NCI-H526 treated with DMSO at 0.1 percent for 48 hours (cell line): ENCODE results near the gene ASPHD1.
A peak's percentile ranks its signal among the peaks of the same experiment; 100 is the strongest.

Experiments used
- DNase-seq: peaks from one replicate; lab custom pipeline; 2025; lab: John Stamatoyannopoulos, UW

ASPHD1 gene

DNA sequence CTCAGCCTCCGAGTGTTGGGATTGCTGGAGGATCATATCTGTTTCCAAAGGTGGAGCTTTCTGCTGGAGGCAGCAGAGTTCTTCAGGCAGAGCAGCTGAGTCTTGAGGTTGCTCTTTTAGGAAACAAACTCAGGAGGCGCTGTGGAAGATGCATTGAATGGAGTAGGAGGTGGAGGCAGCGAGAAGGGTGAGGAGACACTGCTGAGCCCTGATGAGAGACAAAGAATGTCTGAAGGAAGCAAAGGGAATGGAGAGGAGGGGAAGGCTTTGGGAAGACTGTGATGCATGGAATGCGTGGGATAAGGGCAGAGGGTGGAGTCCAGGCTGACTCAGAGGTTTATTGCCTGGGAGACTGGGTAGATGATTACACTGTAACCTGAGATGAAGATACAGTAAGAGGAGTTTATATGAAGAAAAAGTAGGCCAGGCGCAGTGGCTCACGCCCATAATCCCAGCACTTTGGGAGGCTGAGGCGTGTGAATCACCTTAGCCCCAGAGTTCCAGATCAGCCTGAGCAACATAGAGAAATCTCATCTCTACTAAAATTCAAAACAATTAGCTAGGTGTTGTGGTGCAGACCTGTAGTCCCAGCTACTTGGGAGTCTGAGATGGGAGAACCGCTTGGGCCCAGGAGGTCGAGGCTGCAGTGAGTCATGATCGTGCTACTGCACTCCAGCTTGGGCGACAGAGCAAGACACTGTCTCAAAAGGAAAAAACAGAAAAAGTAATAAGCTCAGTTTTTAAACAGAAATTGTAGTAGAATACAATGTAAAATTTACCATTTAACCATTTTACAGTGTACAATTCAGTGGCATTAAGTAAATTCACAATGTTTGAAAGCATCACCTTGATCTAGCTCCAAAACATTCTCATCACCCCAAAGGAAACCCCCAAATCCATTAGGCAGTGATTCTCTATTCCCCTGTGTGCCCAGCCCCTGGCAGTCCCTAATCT is 43.8 kb downstream of the ASPHD1 start:
- peak; percentile 58 for DNase-seq

DNA sequence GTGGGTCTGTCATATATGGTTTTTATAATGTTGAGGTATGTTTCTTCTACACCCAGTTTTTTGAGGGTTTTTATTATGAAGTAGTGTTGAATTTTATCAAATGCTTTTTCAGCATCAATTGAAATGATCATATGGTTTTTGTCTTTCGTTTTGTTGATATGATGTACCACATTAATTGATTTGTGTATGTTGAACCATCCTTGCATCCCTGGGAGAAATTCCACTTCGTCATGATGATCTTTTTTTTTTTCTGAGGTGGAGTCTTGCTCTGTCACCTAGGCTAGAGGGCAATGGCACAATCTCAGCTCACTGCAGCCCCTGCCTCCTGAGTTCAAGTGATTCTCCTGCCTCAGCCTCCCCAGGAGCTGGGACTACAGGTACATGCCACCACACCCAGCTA is 47.6 kb downstream of the ASPHD1 start:
- no peak for DNase-seq

DNA sequence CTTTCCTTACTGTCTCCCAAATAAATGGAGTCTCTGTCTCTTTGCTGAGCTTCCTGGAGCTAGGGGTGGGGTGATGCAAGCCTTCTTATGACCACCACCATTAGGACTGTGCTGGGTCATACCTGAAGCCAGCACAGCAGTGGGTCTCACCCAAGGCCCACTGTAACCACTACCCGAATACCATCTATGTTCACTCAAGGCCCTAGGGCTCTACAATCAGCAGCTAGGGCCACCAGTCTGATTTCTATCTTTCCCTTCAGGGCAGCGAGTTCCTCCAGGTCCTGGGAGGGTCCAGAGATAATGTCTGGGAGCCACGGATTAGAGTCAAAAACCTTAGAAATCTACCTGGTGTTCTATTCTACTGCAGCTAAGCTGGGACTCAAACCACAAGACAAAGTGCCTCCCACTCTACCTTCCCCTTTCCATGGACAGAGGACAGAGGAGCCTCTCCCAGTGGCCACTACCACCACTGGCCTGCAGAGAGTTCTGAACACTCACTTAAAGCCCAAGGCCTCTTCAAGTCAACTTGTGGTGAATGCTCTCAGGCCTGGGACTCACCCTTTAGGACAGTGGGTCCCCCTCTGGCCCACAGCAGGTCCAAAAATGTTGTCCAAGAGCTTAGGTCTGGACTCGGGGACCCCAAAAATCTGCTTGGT is 50.6 kb downstream of the ASPHD1 start:
- DNase-seq = no peak

DNA sequence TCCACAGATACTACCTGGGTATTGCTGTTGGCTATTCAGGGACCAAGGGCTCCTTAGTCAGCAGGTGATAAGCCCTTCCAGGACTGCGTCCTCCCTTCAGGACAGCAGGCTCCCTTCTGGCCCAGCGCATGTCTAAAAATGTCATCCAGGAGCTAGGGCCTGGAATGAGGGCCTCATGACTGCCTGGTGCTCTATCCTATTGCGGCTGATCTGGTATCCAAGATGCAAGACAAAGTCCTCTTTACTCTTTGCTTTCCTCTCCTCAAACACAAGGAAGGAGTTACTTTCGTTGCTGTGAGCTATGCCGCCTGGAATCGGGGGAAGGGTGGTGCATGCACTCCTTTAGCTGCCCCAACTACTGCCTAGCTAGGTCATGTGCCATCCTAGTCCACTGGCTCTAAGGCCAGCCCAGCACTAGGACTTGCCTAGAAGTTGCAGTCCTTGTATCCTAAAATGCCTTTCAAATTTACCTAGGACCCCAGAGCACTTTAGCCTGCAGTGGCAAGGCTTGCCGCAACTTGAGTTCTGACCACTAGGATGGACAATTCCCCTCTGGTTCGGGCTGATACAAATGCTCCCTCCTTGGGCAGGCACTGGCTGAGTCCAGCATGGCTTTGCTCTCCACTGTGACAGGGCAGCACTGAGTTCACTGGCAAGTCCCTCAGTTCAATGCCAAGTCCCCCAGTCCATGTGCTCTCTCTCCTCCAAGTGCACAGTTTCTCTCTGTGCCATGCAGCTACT is 51.5 kb downstream of the ASPHD1 start:
- no peak for DNase-seq
